NCI-H128 (cell line): ENCODE results near the gene TTC22.

Experiments used
- DNase-seq: peaks from one replicate; lab custom pipeline; 2025; ENCODE audit not compliant: unreplicated experiment; lab: John Stamatoyannopoulos, UW

Gene TTC22

DNA sequence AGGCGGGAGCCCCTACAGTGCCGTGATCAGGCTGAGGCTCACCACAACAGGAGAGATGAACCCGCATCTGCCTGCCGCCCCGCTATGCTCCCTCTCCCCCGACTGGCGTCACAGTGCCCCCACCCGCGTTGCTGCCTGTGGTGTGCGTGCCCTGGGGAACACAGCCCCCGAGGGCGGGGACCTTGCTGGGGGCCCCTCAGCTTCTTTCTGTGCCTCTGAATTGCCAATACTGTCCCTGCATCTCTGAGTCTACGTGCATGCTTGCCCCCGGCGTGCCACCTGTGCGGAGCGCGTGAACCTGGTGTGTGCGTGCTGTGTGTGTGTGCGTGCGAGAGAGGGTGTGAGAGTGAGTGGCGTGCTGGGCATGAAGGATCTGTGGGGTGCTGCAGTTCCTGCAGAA lies 47.1 kb downstream of the TTC22 start:
- DNase-seq = no peak

DNA sequence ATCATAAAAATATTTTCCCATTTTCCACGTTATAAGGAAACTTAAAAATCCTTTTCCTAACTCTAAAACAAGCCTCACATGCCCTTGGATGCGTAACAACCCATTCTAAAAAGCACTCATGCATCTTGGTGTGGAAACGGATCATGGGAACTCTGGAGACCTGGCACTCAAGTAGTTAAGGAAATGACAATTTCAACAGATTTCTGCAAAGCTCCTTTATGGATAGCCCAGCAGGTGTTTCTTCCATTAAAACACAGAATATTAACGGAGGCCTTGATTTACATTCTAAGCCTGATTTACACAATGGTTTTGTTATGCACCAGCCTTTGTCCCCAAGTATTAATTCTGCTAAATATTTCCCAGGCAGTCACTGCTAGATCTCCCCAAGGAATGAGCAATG lies 49.7 kb downstream of the TTC22 start:
- no peak for DNase-seq

DNA sequence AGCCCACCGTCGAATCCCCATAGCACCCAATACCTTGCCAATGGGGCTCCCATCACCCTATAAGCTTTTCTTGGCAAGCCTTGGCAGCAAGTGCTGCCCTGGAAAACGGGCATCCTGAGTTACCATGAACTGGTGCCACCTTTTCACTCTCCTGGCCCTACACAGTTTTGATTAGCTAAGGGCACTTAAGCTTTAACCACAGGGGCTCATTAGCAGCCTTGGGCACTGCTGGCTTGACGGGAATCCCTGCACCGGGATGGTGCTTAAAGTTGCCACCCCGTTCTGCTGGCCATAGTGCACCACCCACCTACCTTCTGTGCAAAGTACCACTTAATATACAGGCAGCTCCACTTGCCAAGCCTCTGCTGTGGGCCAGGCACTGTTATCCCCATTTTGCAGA lies 50.5 kb downstream of the TTC22 start:
- no peak for DNase-seq

DNA sequence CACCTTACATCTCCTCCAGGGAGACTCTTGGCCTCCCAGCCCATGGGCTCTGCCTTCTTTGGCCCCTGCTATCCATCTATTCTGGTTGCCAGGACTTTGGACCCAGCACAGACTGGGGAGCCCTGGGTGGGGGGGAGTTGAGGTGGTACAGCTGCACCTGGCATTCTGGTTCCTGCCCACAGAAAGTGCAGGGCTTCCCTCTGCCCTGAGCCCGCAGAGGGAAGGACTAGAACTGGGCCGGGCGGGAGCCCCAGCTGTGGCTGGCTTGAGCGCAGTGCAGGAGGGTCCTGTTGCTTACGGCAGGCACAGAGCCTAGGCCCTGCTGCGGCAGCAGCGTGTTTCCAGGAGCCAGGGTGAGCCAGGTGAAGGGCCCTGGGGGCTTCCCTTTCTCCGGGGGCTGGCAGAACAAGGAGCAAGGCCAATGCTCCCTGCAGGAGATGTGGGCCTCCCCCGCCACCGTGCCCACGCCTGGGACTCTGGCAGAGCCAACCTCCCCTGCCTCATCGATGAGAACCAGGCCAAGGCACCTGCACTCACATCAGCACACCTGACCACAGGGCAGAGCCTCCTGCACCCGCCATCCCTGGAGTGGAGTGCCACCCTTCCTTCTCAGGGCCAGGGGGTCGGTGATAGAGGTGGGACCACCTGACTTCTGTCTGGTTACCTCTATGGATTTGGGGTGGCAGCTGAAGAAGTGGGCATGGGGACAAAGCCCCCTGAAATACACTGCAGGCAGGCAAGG lies 52.9 kb downstream of the TTC22 start:
- no peak for DNase-seq

DNA sequence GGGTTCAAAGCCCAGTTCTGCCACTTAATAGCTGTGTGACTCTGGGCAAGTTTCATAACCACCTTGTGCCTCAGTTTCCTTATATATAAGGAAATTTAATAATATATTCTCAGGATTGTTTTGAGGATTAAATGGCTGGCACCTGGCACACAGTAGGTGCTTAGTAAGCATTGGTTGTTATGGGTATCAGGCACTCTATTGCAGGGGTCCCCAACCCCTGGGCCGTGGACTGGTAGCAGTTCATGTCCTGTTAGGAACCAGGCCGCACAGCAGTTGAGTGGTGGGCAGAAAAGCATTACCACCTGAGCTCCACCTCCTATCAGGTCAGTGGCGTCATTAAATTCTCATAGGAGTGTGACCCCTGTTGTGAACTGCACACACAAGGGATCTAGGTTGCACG lies 55.3 kb downstream of the TTC22 start:
- DNase-seq = no peak

DNA sequence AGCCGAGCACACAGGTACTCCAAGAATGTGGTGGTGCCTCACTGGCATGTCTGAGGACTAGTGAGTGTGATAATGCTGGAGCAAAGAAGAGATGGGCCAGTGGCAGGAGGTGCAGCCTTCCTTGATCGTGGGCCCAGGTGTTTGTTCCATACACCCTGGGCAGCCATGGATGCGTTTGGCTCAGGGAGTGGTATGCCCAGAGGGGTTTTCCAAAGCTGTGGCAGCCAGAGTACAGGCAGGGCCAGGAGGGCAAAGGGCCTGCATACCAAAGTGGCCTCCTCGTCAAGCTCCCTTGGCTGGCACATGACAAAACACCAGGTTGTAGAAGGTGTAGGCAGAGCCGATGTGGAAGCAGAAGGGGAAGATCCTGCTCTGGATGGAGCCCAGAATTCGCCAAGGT lies 55.8 kb downstream of the TTC22 start:
- no peak for DNase-seq

DNA sequence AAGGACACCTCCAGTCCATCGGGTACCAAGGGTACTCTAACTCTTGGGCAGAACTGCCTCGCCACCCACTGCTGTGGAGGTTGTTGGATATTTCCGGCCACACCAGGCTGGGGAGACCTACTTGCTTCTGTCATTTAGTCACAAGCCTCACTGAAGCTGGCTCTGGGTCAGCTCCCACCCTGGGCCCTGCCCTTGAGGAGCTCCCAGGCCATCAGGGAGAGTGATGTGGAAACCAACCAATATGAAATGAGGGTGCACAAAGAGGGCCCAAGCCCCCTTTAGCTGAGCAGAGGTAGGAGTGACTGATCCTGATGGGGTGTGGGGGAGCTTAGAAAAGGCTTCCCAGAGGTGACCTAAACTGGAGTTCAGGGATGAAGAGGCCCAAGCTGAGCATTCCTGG lies 56.4 kb downstream of the TTC22 start:
- no peak for DNase-seq

DNA sequence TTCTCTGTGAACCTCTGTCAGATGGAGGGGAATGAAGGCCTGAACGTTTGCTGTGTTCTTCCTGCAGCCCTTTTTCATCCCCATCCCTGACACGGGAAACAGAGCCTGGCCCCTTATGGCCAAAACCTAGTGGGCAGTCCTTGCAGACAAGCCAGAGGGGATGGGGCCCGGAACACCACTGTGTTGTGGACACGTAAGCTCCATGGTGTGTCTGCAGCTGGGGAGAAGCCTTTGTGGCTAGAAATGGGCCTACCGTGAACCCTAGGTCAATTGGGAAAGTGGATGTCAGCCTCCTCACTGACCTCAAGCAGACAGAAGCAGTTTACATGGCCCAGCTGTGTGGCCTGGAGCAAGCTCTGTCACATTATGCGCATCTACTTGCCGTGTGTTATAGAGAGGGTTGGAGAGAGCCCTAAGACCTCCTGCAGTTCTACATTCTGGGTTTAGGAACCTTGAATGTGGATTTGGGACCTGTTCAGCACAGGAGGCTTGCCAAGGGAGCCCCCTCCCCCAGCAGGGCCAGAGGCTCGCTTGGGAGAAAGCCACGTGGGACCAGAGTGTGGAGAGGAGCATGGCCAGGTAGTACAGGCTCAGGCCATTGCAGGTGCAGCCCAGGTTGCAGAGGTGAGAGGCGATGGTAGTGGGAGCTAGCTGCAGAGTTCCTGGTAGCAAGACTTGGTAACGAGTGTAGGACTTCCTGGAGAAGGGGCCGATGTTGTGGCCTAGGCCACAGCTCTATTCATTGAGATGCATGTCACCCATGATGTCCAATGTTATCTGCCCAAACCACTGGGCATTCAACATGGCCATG lies 57.5 kb downstream of the TTC22 start:
- DNase-seq = no peak

DNA sequence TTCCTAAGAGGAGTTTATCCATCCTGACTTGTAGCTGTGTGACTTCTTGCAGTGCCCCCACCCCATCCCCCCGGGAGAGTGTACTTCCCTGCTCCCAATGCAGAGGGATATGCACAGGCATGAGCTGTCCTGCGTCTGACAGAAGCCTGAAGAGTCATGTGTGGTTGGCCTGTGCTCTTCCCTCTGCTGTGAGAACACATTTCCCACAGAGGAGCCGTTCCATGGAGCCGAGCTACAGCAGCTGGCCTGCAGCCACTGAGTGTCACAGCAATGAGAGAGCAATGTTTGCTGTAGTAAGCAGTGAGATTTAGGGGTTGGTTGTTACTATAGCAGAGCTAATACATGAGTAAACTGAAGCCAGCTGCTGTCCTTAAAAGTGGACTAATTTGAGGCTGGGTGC lies 58.8 kb downstream of the TTC22 start:
- DNase-seq = no peak

DNA sequence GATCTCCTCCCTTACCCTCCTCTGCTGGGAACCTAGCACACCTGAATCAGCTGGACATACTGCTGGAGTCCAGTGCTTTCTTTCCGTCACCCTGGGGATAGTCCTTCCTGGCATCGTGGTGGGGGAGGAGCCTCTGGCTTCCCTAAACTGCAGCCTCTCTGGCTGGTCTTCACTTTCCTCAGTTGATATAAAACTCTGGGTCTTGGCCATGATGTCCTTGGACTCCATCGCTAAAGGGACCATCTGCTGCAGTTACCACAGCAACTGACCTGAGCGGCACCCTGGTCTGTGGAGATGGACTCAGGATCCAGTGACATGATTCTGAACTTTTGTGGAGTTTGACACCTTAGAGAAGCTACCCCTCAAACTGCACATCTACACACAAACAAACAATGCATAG lies 59.6 kb downstream of the TTC22 start:
- DNase-seq = no peak

DNA sequence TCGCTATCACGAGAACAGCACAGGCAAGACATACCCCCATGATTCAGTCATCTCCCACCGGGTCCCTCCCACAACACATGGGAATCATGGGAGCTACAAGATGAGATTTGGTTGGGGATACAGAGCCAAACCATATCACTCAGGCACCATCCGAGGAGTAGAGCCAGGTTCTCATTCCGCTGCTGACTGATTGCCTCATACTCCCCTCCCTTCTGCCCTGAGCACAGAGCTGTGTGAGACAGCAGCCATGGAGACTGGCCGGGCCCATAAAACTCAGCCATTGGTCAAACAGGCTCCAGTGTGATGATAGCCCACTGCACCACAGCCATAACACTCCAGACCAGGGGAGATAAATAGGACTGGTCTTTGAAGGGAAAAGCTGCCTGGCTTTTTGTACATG lies 62.9 kb downstream of the TTC22 start:
- DNase-seq = no peak

DNA sequence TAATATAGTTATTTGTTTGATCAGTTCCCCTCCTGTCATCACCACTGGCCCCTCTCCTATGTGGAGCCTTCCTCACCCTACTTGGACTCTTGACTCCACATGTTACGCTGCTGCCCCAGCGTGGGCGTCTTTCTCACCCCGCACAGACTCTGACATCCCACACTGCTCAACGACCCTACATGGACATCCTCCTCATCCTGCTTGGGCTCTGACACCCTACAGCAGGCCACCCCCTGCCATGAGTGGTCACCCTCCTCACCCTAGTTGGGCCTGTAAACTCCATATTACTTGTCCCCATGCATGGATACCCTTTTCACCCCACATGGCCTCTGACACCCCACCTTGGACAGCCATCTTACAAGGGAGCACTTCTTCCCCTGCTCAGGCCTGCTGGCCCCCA lies 64.4 kb downstream of the TTC22 start:
- no peak for DNase-seq
